ENCODE results near the gene SCUBE3. TPM values are rescaled to one million over a fixed set of nuclear protein-coding genes. Genes with fewer than 3 reads are reported as not detected.

SCUBE3 gene
- total and polyA plus RNA-seq, 9 of the 15 experiments (the other 6 are each of a cell fraction or from before 2014, with no cell fraction given) = 0.01 to 0.11 TPM; not detected in 7

DNA sequence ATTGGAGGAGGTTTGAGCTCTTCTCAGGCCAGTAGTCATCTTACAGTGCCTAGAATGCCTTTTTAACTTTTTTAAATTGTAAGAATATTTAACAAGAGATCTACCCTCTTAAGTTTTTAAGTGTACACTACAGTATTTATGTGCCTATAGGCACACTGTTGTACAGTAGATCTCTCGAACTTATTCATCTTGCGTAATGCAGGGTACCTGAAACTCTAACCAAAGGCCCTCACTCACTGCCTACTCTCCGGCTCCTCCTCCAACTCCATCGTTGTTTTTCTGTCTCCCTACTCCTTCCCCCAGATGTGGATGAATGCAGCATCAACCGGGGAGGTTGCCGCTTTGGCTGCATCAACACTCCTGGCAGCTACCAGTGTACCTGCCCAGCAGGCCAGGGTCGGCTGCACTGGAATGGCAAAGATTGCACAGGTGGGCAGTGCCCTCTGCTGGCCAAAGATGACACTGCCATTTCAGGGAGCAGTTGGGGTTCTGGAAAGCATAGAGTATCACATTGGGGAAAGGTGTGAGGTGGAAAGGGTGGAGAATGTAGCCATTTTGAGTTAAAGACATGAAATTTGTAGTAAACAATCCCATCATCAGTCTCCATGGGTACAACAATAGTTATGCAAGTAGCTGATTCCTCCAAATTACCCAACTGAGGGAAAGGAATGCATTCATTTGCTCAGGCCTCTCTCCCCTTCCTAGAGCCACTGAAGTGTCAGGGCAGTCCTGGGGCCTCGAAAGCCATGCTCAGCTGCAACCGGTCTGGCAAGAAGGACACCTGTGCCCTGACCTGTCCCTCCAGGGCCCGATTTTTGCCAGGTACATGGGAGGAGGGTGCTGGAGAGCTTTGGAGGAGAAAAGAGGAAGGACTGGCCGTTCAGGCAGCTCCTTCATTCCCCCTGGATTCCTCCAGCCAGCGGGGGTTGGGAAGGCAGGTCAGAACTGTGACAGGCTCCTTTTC, 27.4 kb downstream of the SCUBE3 start (continued):
- TF ChIP-seq, protein P1, sequence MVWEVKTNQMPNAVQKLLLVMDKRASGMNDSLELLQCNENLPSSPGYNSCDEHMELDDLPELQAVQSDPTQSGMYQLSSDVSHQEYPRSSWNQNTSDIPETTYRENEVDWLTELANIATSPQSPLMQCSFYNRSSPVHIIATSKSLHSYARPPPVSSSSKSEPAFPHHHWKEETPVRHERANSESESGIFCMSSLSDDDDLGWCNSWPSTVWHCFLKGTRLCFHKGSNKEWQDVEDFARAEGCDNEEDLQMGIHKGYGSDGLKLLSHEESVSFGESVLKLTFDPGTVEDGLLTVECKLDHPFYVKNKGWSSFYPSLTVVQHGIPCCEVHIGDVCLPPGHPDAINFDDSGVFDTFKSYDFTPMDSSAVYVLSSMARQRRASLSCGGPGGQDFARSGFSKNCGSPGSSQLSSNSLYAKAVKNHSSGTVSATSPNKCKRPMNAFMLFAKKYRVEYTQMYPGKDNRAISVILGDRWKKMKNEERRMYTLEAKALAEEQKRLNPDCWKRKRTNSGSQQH (CRISPR knock-in tag; IDR thresholded peaks at IDR 0.05) = 0 out of 2 replicates have a peak, but pooled peaks have one; percentile 7
- TF ChIP-seq TAF7 (tag; IDR thresholded peaks at IDR 0.05) (no peak), BRF1 (IDR thresholded peaks at IDR 0.05; ENCODE audit: borderline replicate concordance, extremely low read depth, insufficient read length) (no peak), ZNF347 (CRISPR knock-in tag; IDR thresholded peaks at IDR 0.05; ENCODE audit: low read depth) (no peak), ZNF41 (CRISPR knock-in tag; conservative IDR thresholded peaks at IDR 0.05) (no peak), PTRF (tag; IDR thresholded peaks at IDR 0.05) (no peak), SUPT5H (IDR thresholded peaks at IDR 0.05) (no peak), XRCC3 (IDR thresholded peaks at IDR 0.05) (no peak), ARID2 (IDR thresholded peaks at IDR 0.05) (peak; percentile 88), PHF8 (IDR thresholded peaks at IDR 0.05; ENCODE audit: borderline replicate concordance, low read length) (no peak), MYNN (IDR thresholded peaks at IDR 0.05) (0 out of 2 replicates have a peak, but pooled peaks have one; percentile 56), MYNN (CRISPR knock-in tag; IDR thresholded peaks at IDR 0.05) (no peak), MCM2 (IDR thresholded peaks at IDR 0.05; ENCODE audit: low read depth) (no peak), JUN (IDR thresholded peaks at IDR 0.05; ENCODE audit: borderline replicate concordance, low read depth, low read length) (no peak), JUN (CRISPR knock-in tag; IDR thresholded peaks at IDR 0.05; ENCODE audit: borderline replicate concordance) (0 out of 2 replicates have a peak, but pooled peaks have one; percentile 49), KAT2B (IDR thresholded peaks at IDR 0.05; ENCODE audit: low read depth, low read length) (no peak), HEY1 (CRISPR knock-in tag; IDR thresholded peaks at IDR 0.05; ENCODE audit: borderline replicate concordance) (no peak), ZNF431 (CRISPR knock-in tag; IDR thresholded peaks at IDR 0.05) (no peak), ZSCAN29 (IDR thresholded peaks at IDR 0.05) (no peak), ZNF707 (CRISPR knock-in tag; conservative IDR thresholded peaks at IDR 0.05) (no peak), ZNF766 (CRISPR knock-in tag; conservative IDR thresholded peaks at IDR 0.05) (no peak), GATAD2B (IDR thresholded peaks at IDR 0.05; ENCODE audit: borderline replicate concordance) (no peak), SNIP1 (IDR thresholded peaks at IDR 0.05; ENCODE audit: low read depth) (no peak)
- TF ChIP-seq, protein P2, sequence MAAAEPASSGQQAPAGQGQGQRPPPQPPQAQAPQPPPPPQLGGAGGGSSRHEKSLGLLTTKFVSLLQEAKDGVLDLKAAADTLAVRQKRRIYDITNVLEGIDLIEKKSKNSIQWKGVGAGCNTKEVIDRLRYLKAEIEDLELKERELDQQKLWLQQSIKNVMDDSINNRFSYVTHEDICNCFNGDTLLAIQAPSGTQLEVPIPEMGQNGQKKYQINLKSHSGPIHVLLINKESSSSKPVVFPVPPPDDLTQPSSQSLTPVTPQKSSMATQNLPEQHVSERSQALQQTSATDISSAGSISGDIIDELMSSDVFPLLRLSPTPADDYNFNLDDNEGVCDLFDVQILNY (CRISPR knock-in tag; IDR thresholded peaks at IDR 0.05) = no peak
- TF ChIP-seq, protein P3, sequence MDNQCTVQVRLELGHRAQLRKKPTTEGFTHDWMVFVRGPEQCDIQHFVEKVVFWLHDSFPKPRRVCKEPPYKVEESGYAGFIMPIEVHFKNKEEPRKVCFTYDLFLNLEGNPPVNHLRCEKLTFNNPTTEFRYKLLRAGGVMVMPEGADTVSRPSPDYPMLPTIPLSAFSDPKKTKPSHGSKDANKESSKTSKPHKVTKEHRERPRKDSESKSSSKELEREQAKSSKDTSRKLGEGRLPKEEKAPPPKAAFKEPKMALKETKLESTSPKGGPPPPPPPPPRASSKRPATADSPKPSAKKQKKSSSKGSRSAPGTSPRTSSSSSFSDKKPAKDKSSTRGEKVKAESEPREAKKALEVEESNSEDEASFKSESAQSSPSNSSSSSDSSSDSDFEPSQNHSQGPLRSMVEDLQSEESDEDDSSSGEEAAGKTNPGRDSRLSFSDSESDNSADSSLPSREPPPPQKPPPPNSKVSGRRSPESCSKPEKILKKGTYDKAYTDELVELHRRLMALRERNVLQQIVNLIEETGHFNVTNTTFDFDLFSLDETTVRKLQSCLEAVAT (IDR thresholded peaks at IDR 0.05) = no peak
- TF ChIP-seq, protein P4, sequence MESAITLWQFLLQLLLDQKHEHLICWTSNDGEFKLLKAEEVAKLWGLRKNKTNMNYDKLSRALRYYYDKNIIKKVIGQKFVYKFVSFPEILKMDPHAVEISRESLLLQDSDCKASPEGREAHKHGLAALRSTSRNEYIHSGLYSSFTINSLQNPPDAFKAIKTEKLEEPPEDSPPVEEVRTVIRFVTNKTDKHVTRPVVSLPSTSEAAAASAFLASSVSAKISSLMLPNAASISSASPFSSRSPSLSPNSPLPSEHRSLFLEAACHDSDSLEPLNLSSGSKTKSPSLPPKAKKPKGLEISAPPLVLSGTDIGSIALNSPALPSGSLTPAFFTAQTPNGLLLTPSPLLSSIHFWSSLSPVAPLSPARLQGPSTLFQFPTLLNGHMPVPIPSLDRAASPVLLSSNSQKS (CRISPR knock-in tag; IDR thresholded peaks at IDR 0.05) = no peak
